IMR-90 (cell line): ENCODE measurements around the gene FBH1. TPM values are rescaled to one million over a fixed set of nuclear protein-coding genes. Genes with fewer than 3 reads are reported as not detected.

ENCODE experiments used
- ATAC-seq: fragments of 200-7000 bp; cut with Tn5 transposase; 2 replicates; pipeline ENCODE4 v1.9.1; 2020; ENCODE audit warnings: low read depth, mild to moderate bottlenecking, moderate library complexity
- BruUV-seq: library from RNA; stranded (reverse); fragments of 400-500 nt; replicated peaks from 2 replicates; lab custom pipeline; 2021; lab: Mats Ljungman, UMichigan
- CTCF ChIA-PET: fragments of 300-600 bp; formaldehyde crosslinking; extraction: SDS; loops from one replicate; lab custom pipeline; 2021; ENCODE audit warnings: antibody characterized with exemption; lab: Yijun Ruan, JAX
- POLR2A ChIA-PET: fragments of 300-600 bp; sonication (Branson Sonifier 250); formaldehyde crosslinking; loops from one replicate; lab custom pipeline; 2022; ENCODE audit warnings: antibody characterized with exemption; ENCODE audit not compliant: unreplicated experiment; lab: Charles Lee
- DNase-seq: peaks from one replicate; pipeline ENCODE4 v3.0.0; 2013
- H2AFZ ChIP-seq: replicated peaks from 2 replicates; pipeline ENCODE3; 2013; ENCODE audit warnings: low read length, mild to moderate bottlenecking; ENCODE audit not compliant: poor library complexity
- H2AK5ac ChIP-seq: 2 replicates; pipeline ENCODE4 v1.6.1; 2013; ENCODE audit warnings: low read depth, low read length, inconsistent platforms
- H2AK9ac ChIP-seq: replicated peaks from 2 replicates; pipeline ENCODE3; 2013; ENCODE audit warnings: mild to moderate bottlenecking, low read depth, low read length, moderate library complexity; ENCODE audit not compliant: poor library complexity
- H2BK120ac ChIP-seq: 2 replicates; pipeline ENCODE4 v1.6.1; 2013; ENCODE audit warnings: low read depth, low read length, inconsistent platforms
- H2BK15ac ChIP-seq: 3 replicates; pipeline ENCODE4 v1.6.1; 2013; ENCODE audit warnings: low read depth, low read length, inconsistent platforms
- H2BK20ac ChIP-seq: 2 replicates; pipeline ENCODE4 v1.6.1; 2013; ENCODE audit warnings: low read depth, mild to moderate bottlenecking, inconsistent platforms, low read length, moderate library complexity
- H2BK5ac ChIP-seq: 2 replicates; pipeline ENCODE4 v1.6.1; 2013; ENCODE audit warnings: mild to moderate bottlenecking, low read depth, low read length, inconsistent platforms; ENCODE audit not compliant: poor library complexity, severe bottlenecking
- H3K14ac ChIP-seq: replicated peaks from 2 replicates; pipeline ENCODE4 v1.6.1; 2013; ENCODE audit warnings: low read depth, low read length, inconsistent platforms
- H3K18ac ChIP-seq: 2 replicates; pipeline ENCODE4 v1.6.1; 2013; ENCODE audit warnings: low read depth, low read length, control low read depth
- H3K23ac ChIP-seq: 2 replicates; pipeline ENCODE4 v1.6.1; 2013; ENCODE audit warnings: low read depth, low read length, inconsistent platforms
- H3K27ac ChIP-seq: 2 replicates; pipeline ENCODE4 v1.5.1; 2013; ENCODE audit warnings: mild to moderate bottlenecking, control low read depth, low read length; ENCODE audit not compliant: insufficient read depth
- H3K27me3 ChIP-seq: 2 replicates; pipeline ENCODE4 v1.6.1; 2013; ENCODE audit warnings: low read length; ENCODE audit not compliant: control insufficient read depth, insufficient read depth
- H3K36me3 ChIP-seq: 2 replicates; pipeline ENCODE4 v1.6.1; 2013; ENCODE audit warnings: low read length, mixed read lengths; ENCODE audit not compliant: control insufficient read depth, insufficient read depth
- H3K4ac ChIP-seq: 2 replicates; pipeline ENCODE4 v1.6.1; 2013; ENCODE audit warnings: low read depth, low read length, inconsistent platforms
- H3K4me1 ChIP-seq: 2 replicates; pipeline ENCODE4 v1.6.1; 2013; ENCODE audit warnings: low read length, mixed read lengths; ENCODE audit not compliant: control insufficient read depth, insufficient read depth
- H3K4me2 ChIP-seq: 2 replicates; pipeline ENCODE4 v1.6.1; 2013; ENCODE audit warnings: low read depth, mild to moderate bottlenecking, control low read depth, low read length, moderate library complexity
- H3K4me3 ChIP-seq: 2 replicates; pipeline ENCODE4 v1.5.1; 2013; ENCODE audit warnings: low read depth, mild to moderate bottlenecking, control low read depth, low read length, moderate library complexity; ENCODE audit not compliant: insufficient read depth
- H3K56ac ChIP-seq: 2 replicates; pipeline ENCODE4 v1.6.1; 2013; ENCODE audit warnings: low read length, inconsistent platforms; ENCODE audit not compliant: insufficient read depth; ENCODE audit errors: extremely low read depth
- H3K79me1 ChIP-seq, 2 experiments: 2 replicates each; pipeline ENCODE4 v1.6.1; 2013; ENCODE audit warnings: low read length in 2 of 2, inconsistent platforms in 1 of 2, low read depth in 1 of 2
- H3K9ac ChIP-seq: 2 replicates; pipeline ENCODE4 v1.6.1; 2013; ENCODE audit warnings: low read depth, low read length, control low read depth
- H3K9me1 ChIP-seq: 2 replicates; pipeline ENCODE4 v1.6.1; 2013; ENCODE audit warnings: low read length, inconsistent platforms; ENCODE audit not compliant: insufficient read depth
- H3K9me3 ChIP-seq: 2 replicates; pipeline ENCODE4 v1.6.1; 2013; ENCODE audit warnings: low read length; ENCODE audit not compliant: control insufficient read depth, insufficient read depth
- H4K20me1 ChIP-seq: 2 replicates; pipeline ENCODE4 v1.6.1; 2013; ENCODE audit warnings: low read length, inconsistent platforms; ENCODE audit not compliant: insufficient read depth
- H4K5ac ChIP-seq: 2 replicates; pipeline ENCODE4 v1.6.1; 2013; ENCODE audit warnings: mild to moderate bottlenecking, low read depth, low read length, control low read depth
- H4K8ac ChIP-seq, 2 experiments: 2 replicates each; pipeline ENCODE4 v1.6.1; 2013; ENCODE audit warnings: low read depth in 2 of 2, low read length in 2 of 2, control low read depth in 1 of 2, inconsistent platforms in 1 of 2
- H4K91ac ChIP-seq: 2 replicates; pipeline ENCODE4 v1.6.1; 2013; ENCODE audit warnings: low read depth, low read length, inconsistent platforms; ENCODE audit not compliant: insufficient read depth
- NFE2L2 ChIP-seq: fragments of 150-350 bp; IDR thresholded peaks from 2 replicates; pipeline ENCODE4 v1.6.1; 2016; ENCODE audit warnings: low read depth, mild to moderate bottlenecking, low read length
- RCOR1 ChIP-seq: IDR thresholded peaks from 2 replicates; pipeline ENCODE4 v1.6.1; 2012; ENCODE audit warnings: mild to moderate bottlenecking, low read length, improper control_type of control experiment; ENCODE audit not compliant: insufficient replicate concordance
- RFX5 ChIP-seq: IDR thresholded peaks from 2 replicates; pipeline ENCODE4 v1.8.0; 2012; ENCODE audit warnings: low read depth, mild to moderate bottlenecking, low read length, moderate library complexity
- USF2 ChIP-seq: fragments of 150-350 bp; IDR thresholded peaks from 2 replicates; pipeline ENCODE4 v1.6.1; 2017; ENCODE audit warnings: mild to moderate bottlenecking, antibody characterized with exemption, low read length, low read depth
- WGBS, 2 experiments: methylation state at CpG; one replicate each; pipeline versions ENCODE4 v1.1.5 to v1.1.7; 2013; ENCODE audit warnings: missing lambda C conversion rate in 2 of 2; ENCODE audit not compliant: insufficient read length in 1 of 2; ENCODE audit errors: extremely low coverage in 2 of 2; 5-methylcytosine and 5-hydroxymethylcytosine counted together
- dilution Hi-C: fragments of 300-500 bp; cut with HindIII; formaldehyde crosslinking; loops from one replicate; pipeline ENCODE4 v1.14.3; 2018; ENCODE audit warnings: low sequenced_read_pairs; ENCODE audit not compliant: unreplicated experiment
- in situ Hi-C: fragments of 300-500 bp; cut with MboI; formaldehyde crosslinking; loops from 3 replicates; pipeline ENCODE4 v1.14.3; 2019; ENCODE audit warnings: low sequenced_read_pairs, inconsistent platforms, mixed read lengths
- intact Hi-C: fragments of 100-400 bp; cut with micrococcal nuclease; formaldehyde crosslinking; loops from 2 replicates; pipeline ENCODE4 v1.10.0; 2022
- polyA plus RNA-seq, 3 experiments: library from polyadenylated mRNA; depleted of rRNA; stranded (reverse); fragments of >200 nt; gene quantifications; 2 replicates each; pipeline ENCODE4 v1.2.3, GENCODE V29; 2012; ENCODE audit warnings: low replicate concordance in 1 of 3
- total RNA-seq: library from RNA; depleted of rRNA; stranded (reverse); fragments of >200 nt; gene quantifications from 2 replicates; pipeline ENCODE4 v1.2.3, GENCODE V29; 2012
- TF ChIP-seq, protein P1 (sequence below): fragments of 150-350 bp; IDR thresholded peaks from 2 replicates; pipeline ENCODE4 v1.6.1; 2016; ENCODE audit warnings: low read depth, mild to moderate bottlenecking, low read length, moderate library complexity, borderline replicate concordance

FBH1 gene
- total and polyA plus RNA-seq, 2 of the 4 experiments (the other 2 are of a cell fraction) = 59.3 to 72.2 TPM

DNA sequence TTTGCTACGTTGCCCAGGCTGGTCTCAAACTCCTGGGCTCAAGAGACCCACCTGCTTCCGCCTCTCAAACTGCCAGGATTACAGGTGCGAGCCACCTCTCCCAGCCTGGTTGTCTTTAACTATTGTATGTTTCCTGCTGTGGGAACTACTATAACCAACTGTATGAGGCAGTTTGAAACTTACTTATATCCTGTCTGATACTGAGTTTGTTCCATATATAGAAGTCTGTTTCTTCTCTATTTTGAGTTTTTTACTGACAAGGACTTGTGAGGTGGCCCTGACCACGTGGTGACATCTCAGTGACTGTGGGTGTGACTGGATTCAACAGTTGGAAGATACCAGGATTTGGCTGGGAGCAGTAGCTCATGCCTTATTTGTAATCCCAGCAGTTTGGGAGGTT lies 14.2 kb downstream of the FBH1 start:
- POLR2A ChIA-PET = no interaction called here
- no CpG with 5 or more reads among the region's 4 CpGs for WGBS, 2 experiments
- dilution Hi-C loops = no loop called here

More for the DNA sequence above, 14.2 kb downstream of the FBH1 start:
- H2BK5ac ChIP-seq = no peak overlapping the region
- no peak overlapping the region for H2BK120ac ChIP-seq
- H3K4me1 ChIP-seq = no peaks in the 10 kb centered on the region
- no peak overlapping the region for H3K4me3 ChIP-seq
- H3K14ac ChIP-seq = no peak overlapping the region
- no peak overlapping the region for H4K91ac ChIP-seq
- intact Hi-C loops = no loop called here
- peaks cover 9% of the 10 kb centered on the region; the same call in 1 of the 2 replicates for H4K20me1 ChIP-seq
- H3K9ac ChIP-seq = no peak overlapping the region
- ATAC-seq (no peak), DNase-seq (no peak)
- H2AFZ ChIP-seq = no peak overlapping the region
- H3K9me1 ChIP-seq = peaks cover 3% of the 10 kb centered on the region; the same call in 1 of the 2 replicates
- no peak overlapping the region for H3K4ac ChIP-seq
- no peak overlapping the region for H3K23ac ChIP-seq
- no peak overlapping the region for H2AK5ac ChIP-seq
- no peak overlapping the region for H3K4me2 ChIP-seq
- peaks cover 21% of the 10 kb centered on the region for H3K36me3 ChIP-seq
- H4K5ac ChIP-seq = no peak overlapping the region
- H4K8ac ChIP-seq = no peak overlapping the region
- no peak overlapping the region for H3K18ac ChIP-seq
- H3K27ac ChIP-seq = no peak overlapping the region
- BruUV-seq = no TSS peak
- no peak overlapping the region for H2AK9ac ChIP-seq
- no peak overlapping the region for H3K56ac ChIP-seq
- H2BK20ac ChIP-seq = no peak overlapping the region
- H3K9me3 ChIP-seq = no peaks in the 10 kb centered on the region
- H2BK15ac ChIP-seq = no peak overlapping the region
- CTCF ChIA-PET = no interaction called here
- no peaks in the 10 kb centered on the region for H3K27me3 ChIP-seq
- in situ Hi-C loops = no loop called here
- no peak for TF ChIP-seq RFX5
- TF ChIP-seq, protein P1, sequence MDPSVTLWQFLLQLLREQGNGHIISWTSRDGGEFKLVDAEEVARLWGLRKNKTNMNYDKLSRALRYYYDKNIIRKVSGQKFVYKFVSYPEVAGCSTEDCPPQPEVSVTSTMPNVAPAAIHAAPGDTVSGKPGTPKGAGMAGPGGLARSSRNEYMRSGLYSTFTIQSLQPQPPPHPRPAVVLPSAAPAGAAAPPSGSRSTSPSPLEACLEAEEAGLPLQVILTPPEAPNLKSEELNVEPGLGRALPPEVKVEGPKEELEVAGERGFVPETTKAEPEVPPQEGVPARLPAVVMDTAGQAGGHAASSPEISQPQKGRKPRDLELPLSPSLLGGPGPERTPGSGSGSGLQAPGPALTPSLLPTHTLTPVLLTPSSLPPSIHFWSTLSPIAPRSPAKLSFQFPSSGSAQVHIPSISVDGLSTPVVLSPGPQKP = no peak
- TF ChIP-seq USF2 = no peak
- TF ChIP-seq NFE2L2 = no peak
- no peak for TF ChIP-seq RCOR1
- H3K79me1 ChIP-seq = peaks cover 34 to 69% of the 10 kb centered on the region in 2 experiments
